IPS-NIHi7 (cell line): ENCODE measurements around the gene P2RY8.
"Not testable (repeated sequence)": the region's sequence is repeated elsewhere in the genome, so short reads cannot be mapped to it uniquely, and the experiment has no call there.

Experiments
- DNase-seq: peaks from one replicate; pipeline ENCODE4 v3.0.0; 2012; ENCODE audit warnings: mixed read lengths; ENCODE audit errors: extremely low spot score

P2RY8 gene

DNA sequence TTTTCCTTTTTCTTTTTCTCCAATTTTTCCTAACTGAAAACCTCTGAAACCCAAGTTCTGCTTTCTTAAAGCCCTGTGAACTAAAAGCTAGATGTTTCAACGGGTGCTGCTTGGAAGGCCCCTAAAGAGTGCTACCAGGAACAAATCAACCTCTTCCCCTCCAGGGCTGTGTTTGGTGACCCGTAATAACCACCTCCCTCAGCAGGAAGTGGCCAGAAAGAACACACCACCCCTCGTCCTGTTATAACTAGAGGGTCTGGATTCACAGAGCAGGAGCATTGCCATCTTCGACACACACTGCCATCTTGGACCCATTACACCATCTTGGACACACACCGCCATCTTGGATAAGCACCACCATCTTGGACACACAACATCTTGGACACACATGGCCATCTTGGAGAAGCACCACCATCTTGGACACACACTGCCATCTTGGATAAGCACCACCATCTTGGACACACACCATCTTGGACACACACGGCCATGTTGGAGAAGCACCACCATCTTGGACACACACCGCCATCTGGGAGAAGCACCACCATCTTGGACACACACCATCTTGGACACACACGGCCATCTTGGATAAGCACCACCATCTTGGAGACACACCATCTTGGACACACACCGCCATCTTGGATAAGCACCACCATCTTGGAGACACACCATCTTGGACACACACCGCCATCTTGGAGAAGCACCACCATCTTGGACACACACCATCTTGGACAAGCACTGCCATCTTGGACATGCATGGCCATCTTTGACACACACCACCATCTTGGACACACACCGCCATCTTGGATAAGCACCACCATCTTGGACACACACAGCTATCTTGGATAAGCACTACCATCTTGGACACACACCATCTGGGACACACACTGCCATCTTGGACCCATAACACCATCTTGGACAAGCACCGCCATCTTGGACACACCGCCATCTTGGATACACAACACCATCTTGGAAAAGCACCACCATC, 89.7 kb downstream of the P2RY8 start:
- not testable (repeated sequence) for DNase-seq

DNA sequence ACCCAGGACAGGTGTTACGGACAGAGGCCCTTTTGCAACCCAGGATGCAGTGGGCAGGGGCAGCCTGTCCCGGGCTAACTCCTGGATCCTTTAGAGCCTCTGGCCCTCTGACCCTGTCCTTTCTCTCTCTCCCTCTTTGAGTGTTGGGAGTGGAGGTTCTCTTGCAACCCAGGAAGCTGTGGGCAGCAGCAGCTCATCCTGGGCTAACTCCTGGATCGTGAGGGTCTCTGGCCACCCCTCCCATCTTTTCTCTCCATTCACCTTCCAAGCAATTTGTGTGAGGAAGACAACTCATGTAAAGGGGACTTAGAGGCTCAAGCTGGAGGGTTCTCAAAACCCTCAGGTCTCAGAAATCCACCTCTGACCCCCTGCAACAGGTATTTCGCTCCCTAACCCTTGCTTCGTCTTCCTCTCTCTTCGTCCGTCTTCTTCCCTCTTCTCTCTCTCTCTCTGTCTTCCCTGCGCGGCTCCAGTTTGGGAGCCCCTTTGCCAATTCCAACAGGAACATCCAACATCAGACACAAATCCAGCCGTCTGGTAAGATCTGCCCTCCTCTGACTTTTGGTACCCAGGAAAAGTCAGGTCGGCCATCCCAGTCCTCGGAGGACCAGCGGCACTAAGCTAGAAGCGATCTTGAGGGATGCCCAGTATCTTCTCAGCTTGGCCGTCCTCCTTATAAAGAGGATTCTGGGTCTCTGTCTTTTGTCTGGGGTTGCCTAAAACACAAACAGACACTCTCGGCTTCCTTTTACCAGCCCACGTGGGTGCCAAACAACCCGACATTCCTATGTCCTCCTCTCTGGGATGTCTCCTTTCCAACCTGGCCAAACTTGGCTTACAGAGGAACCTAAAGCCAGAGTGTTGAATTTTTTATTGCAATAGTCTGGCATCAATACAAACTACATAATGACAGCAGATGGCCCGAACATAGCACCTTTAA, 92.2 kb downstream of the P2RY8 start:
- DNase-seq, result no peak

- DNase-seq, result no peak
Observed at GRCh38 chrX:1443496-1444075, 93.4 kb downstream of the P2RY8 start.

GRCh38 chrX:1442724-1443367, 94.1 kb downstream of the P2RY8 start:
- DNase-seq, result no peak

- no peak for DNase-seq
Observed at GRCh38 chrX:1442016-1442665, 94.8 kb downstream of the P2RY8 start.

DNA sequence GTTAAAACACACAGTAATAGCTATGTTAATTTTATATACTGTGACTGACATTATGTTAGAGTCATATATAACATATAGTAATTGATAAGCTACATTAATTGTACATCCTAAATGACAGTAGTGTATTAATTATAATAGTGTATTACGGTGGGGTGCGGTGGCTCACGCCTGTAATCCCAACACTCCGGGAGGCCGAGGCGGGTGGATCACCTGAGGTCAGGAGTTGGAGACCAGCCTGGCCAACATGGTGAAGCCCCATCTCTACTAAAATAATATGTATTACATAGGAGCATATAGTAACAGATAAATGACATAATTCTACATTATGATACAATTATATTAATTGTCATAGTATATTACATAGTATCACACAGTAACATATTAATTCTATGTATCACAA, 96.5 kb downstream of the P2RY8 start:
- no peak for DNase-seq

DNA sequence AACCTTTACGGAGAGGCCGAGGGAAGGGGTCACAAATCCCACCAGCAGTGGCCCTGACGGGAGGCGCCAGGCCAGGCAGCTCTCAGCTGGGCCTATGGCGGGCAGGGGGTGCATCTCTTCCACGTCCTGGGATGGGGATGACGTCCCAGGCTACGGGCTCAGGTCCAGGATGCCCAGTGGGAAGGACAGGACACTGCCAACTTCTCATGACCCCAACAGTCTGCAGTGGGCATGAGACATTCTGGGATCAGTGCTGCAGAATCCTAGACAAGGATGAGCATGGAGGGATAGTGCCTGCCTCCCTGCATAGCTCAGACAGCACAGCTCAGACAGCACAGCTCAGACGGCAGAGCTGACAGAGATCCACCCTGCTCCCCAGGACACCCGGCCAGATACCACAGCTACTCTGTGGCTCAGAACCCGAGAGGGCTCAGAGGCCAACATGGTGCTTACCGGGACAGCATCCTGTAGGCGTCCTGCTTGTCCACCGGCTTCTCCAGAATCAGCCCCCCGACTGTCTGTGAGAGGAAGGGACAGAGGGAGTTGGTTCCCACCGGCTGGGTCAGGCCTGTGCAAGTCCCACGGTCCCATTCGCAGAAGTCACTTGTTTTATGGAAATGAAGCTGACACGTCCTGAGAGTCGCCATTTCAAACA, 101.6 kb downstream of the P2RY8 start:
- DNase-seq, result no peak

DNA sequence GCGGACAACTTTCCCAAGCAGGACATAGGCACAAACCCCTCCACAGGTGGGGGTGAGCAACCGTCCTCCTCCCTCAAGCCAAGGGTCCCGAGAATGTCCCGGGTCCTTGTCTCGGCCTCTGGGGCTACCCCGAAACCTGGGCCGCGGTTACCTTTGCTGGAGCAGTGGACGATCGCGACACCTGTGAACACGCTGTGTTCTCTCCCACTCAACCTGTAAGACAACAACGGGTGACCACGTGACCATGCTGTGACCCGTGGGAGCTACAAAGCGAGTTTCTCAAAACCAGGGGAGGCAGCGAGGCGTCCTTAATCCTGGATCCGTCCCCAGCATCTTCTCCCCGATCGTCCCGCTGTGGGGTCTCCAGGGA, 102.1 kb downstream of the P2RY8 start:
- no peak for DNase-seq

GRCh38 chrX:1433646-1434357, 103.2 kb downstream of the P2RY8 start:
- no peak for DNase-seq

GRCh38 chrX:1430451-1430850, 106.5 kb downstream of the P2RY8 start:
- DNase-seq, result no peak

- DNase-seq, result no peak
Observed at GRCh38 chrX:1427756-1428155, 109.2 kb downstream of the P2RY8 start.

DNA sequence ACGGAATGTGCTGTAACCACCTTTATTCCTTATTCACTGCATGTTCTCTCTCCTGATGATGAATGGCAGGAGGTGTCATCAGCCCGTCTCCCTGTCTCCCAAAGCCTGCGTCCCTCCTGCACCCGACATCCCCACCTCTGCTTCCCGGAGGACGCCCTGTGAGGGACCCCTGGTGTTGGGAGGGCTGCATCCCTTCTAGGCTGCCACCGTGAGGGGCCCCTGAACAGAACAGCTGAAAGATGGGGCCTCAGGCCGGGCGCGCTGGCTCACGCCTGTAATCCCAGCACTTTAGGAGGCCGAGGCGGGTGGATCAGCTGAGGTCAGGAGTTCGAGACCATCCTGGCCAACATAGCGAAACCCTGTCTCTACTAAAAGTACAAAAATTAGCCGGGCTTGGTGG, 110.7 kb downstream of the P2RY8 start:
- not testable (repeated sequence) for DNase-seq

GRCh38 chrX:1425381-1425780, 111.6 kb downstream of the P2RY8 start:
- no peak for DNase-seq

- DNase-seq, result no peak
Observed at GRCh38 chrX:1424147-1424851, 112.7 kb downstream of the P2RY8 start.

GRCh38 chrX:1423215-1423614, 113.8 kb downstream of the P2RY8 start:
- DNase-seq, result no peak

DNA sequence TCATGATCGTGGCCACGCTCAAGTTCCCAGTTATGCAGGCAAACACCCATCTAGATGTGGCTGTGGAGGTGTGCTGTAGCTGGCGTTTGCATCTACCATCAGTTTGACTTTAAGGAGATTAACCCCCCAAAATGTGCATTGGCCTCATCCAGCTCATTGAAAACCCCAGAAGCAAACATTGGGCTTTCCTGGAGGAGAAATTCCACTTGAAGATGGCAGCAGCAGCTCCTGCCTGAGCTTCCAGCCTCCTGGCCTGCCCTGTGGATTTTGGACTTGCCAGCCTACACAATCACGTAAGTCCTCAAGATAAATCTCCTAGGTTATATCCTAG, 114.9 kb downstream of the P2RY8 start:
- DNase-seq, result no peak

DNA sequence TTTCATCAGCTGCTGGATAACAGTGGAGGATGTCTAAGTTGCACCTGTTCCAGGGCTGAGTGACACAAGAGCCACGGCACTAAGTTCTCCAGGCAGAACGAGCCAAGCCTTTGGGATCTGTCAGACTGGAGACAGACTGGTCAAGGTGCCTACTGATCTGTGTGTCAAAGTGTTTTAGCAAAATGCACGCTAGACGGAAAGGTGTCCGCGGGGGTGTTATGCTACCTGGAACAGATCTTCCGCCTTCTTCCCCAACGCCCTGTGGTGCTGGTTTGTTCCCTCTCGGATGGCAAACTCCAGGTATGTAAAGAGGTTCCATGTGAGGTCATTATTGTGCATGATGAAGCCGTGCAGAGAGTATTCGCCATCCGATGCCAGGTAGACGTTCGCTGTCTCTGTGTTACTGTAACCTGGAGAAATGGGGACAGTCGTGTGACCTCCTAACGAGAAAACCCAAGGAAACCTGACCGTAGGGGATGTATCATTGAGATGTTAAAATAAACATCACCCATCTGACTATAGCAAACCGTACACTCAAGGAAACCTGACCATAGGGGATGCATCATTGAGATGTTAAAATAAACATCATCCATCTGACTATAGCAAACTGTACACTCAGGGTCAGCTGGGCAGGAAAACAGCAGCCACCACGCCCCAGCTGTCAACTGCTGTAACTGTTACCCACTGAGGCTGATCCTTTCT, 115.4 kb downstream of the P2RY8 start:
- no peak for DNase-seq

DNA sequence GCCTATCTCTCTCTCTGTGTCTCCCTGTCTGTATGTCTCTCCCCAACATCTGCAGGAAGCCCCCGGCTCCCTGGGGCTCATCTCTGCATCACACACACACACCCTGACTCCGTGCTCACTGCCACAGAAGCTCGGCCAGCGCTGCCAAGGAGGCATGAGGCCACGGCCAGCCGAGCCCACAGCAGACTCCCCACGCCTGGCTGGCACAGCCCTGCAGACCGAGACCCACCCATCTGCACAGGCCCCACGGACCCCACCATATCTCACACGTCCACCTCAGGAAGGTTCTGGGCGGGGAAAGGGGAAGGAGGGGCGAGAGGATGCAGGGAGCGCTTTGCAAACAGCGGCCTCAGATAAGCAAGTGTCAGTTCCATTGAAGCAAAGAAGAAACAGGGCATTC, 116.6 kb downstream of the P2RY8 start:
- DNase-seq, result no peak
